HK-2 (cell line): ENCODE measurements around the gene DIAPH1.

Source experiments
- DNase-seq: peaks from one replicate; pipeline ENCODE4 v3.0.0-alpha.2; 2018; ENCODE audit not compliant: unreplicated experiment

Gene DIAPH1

DNA sequence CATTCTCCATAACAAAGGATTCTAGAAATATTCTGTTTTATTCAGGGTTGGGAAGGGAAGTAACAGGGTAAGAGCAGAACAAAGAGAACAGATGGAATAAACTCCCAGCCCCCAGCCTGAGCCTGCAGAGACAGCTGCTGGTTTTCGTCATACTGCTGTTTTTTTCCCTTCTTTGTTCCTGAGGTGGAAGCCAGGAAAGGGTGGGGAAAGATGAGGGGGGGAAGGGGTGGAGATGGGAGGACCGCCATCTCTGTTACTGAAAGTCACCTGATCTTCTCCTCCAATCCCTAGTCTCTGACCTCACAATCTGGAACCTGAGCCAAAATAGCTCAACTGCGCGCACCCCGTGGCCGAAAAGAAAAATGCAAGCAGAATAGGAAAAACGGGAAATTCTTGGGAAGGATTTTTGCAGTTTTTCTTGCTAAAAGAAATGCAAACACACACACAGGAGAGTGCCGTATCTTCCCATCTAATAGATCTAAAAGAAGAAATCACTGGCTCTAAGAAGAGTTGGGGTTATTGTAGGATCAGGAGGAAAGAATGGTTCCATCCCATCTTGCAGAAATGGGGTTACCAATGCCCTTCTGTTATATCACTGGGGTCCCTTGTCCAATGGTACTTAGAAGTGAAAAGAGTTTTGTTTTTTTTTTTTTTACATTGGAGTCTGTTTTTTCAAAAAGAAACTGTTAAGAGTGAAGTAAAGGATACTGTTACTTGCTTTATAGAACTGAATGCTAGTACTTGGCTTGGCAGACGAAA, 57.9 kb downstream of the DIAPH1 start:
- peak; percentile 39 for DNase-seq

DNA sequence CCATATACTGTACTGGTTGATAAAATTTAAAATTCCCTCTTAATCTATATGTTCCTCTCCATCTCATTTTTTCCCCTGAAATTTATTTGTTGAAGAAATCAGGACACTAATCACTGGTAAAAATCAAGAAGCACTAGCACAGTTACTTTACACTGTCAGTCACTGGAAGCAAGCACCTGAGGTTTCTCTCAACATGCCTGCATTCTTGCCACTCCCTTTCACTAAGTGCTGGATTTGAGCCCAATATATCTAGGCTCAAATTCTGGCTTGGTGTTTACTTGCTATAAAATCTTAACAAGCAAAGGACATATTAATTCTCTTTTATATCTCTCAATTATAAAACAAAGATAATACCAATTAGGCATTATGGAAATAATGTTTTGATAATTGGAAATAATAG, 58.6 kb downstream of the DIAPH1 start:
- no peak for DNase-seq

DNA sequence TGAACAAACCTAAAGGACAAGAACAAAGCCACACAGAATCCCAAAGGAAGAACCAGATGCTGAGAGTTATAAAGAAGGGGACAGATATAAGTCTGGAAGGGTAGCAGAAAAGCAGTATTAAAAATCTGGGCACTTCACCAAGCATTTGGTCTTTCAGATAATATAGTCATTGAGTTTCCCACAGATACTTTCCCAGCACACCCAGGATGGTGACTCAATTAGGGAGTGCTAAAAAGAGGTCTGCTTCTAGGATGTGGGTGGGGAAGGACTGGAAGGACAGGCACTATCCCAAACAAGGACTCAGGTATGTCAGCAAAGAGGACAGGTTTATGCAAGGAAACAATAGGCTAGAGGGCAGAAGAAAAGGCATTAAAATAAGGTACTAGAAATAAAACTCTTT, 59.3 kb downstream of the DIAPH1 start:
- no peak for DNase-seq

DNA sequence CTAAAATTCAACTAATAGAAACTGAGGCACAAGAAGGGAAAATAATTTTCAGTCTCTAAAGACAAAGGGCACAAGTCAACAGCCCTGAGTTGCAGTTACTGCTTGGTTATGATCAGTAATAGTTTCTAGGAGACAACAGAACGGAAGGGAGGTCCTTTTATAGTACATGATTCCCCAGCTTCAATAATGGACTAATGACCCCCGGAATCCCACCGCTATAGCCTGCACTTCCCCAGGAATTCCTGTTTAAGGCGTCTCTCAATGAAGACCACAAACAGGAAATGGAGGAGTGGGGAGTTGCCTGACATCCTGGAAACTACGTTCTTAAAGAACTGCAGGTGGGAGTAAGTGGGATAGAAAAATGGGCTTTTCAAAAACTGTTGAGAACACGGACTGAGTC, 60.6 kb downstream of the DIAPH1 start:
- DNase-seq, result no peak

DNA sequence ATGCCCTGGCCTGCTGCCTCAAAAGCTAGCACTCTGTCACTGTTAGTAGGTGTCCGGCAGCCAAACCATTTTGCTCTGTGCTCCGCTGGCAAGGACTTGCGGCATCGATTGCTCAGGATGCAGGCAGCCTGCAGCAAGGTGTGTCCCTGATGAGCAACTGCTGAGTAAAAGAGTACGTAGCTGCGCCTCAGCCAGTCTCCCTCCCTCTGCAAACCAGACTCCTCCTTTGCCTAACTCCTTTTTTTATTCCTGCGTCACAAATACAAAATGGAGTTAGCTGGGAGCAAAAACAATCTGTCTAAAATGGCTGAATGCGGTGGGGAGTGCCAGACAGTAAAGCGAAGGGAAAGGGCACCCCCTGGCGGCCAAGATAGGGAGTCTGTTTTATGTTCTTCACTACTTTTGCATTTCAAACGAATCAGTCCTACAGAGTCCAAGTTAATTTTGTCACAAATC, 61.1 kb downstream of the DIAPH1 start:
- peak; percentile 46 for DNase-seq

- DNase-seq, result no peak
Measured at GRCh38 chr5:141547921-141548320, 70.9 kb downstream of the DIAPH1 start.

- no peak for DNase-seq
Measured at GRCh38 chr5:141547488-141547887, 71.3 kb downstream of the DIAPH1 start.

DNA sequence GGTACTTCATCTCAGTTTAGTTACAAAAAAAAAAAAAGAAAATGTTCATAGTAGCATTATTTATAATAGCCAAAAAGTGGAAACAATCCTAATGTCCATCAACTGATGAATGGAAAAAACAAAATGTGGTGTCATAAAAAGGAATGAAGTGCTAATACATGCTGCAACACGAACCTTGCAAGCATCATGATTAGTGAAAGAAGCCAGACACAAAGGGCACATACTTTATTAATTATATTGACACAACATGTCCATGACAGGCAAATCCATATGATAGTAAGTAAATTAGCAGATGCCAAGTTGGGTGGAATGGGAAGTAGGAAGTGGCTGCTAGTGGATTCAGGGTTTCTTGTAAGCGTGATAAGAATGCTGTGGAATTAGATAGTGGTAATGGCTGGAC, 75.7 kb downstream of the DIAPH1 start:
- DNase-seq, result no peak

- no peak for DNase-seq
Measured at GRCh38 chr5:141534492-141535213, 84.1 kb downstream of the DIAPH1 start.

GRCh38 chr5:141533897-141534296, 84.9 kb downstream of the DIAPH1 start:
- DNase-seq, result no peak

- DNase-seq, result no peak
Measured at GRCh38 chr5:141532726-141533125, 86.1 kb downstream of the DIAPH1 start.

DNA sequence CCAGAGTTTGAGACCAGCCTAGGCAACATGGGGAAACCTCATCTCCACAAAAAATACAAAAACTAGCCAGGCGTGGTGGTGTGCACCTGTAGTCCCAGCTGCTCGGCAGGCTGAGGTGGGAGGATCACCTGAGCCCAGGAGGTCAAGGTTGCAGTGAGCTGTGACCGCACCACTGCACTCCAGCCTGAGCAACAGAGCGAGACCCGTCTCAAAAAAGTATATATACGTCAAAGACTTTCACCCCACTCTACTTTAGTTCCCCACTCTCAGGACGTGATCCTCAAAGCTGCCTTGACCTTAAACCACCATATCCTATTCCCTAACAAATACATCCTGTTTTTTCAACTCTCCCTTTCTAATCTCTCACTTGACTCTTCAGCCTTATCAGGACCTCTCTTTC, 88.9 kb downstream of the DIAPH1 start:
- no peak for DNase-seq

DNA sequence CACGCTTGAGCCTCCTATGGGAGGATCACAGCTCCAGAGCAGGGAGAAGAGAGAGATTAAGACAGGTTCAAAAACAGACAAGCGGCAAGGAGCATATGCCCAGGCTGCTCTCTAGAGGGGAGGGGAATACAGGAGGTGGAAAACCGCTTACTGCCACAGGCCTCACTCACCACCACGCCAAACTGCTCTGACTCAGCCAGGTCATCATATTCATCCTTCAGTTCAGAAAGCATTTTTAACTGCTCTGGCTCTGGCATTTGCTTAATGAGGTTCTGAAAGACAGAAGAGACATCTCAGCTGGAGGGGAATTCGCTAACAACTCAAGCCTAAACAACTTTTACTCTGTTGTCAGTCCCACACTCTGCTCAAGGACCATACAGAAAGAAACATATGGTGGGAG, 89.8 kb downstream of the DIAPH1 start:
- DNase-seq, result no peak

DNA sequence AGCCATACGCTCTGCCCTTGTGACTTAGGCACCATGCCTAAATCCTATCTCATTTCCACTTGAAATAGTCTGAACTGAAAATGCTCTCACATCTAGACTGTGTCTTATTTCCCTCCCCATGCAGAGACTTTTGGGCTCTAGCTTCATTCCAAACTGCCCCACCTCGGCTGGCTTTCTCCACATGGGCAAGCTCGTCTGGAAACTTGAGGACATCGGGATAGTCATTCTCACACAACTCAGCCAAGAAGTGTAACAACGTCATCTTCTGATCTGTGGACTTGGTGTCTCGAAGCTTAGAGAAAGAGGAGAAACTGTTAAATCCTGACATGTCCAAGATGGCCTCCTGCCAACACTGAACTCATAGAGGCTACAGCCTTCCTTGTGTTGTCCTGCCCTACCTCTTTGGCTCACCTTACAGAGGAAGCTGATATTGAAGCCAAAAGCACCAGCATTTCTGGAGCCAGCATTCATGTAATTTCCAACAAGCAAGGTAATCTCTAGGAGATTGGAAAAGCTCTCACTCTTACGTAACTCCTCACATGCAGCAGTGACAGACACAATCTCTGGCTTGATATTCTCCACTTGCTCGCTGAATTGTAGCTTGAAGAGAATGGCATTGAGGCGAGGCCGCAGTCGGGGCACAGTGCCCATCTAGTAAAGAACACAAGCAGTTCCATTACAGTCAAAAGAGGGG, 90.4 kb downstream of the DIAPH1 start:
- DNase-seq, result no peak

GRCh38 chr5:141527426-141527825, 91.4 kb downstream of the DIAPH1 start:
- no peak for DNase-seq

- no peak for DNase-seq
Measured at GRCh38 chr5:141525653-141526052, 93.1 kb downstream of the DIAPH1 start.

- DNase-seq, result peak; percentile 85
Measured at GRCh38 chr5:141524604-141525597, 93.9 kb downstream of the DIAPH1 start.

- DNase-seq, result no peak
Measured at GRCh38 chr5:141523991-141524390, 94.8 kb downstream of the DIAPH1 start.

DNA sequence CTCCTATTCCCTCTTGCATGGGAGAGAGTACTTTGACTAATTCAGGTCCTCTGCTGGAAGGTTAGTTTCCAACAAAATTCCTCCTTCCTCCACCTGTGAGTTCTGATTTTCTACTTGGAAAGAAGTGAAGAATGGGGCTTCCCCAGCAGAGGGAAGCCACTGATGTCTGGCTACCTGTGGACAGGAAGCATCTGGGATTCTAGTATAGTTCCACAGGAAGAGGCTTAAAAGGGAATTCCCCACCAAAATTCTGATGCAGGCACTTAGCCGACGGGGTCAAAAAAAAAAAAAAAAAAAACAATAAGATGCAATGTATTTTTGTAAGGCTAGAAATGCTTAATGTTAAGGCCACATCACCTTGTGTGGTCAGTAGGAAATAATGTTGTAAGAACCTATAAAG, 96.5 kb downstream of the DIAPH1 start:
- DNase-seq, result no peak

DNA sequence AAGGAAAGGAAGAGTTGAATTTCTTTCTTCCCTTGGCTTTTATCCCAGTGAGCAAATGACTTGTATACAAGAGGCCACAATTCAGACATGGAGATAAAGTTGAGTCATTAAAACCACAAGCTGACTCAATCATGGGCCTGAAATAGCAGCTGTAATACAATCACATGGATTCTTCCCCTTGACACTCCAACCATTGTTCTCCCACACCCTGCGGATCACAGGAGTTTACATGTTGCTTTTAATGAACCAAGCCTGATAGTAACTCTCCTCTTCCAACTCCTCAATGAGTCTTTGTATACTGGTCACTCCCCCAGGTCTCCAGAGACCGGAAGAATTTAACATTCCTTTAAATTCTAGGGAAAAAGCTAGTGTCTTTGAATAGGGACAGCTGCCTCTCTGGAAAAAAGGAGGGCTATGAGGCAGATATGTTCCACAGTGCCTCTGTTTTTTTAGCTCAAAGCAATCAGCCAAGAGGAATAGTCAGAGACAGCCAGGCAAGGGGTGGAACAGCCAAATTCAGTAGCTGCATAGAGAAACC, 97.5 kb downstream of the DIAPH1 start:
- DNase-seq, result peak; percentile 38
